ENCODE results near the gene SECTM1. TPM values are rescaled to one million over a fixed set of nuclear protein-coding genes. Genes with fewer than 3 reads are reported as not detected.

Gene SECTM1
- total RNA-seq, 1 donor from 2014 or later = 0.27 TPM

GRCh38 chr17:82375359-82376041 is 41.9 kb upstream of the SECTM1 start:
- TF ChIP-seq EZH2 (IDR thresholded peaks at IDR 0.05; ENCODE audit: insufficient read depth, low read length) (peak; percentile 4), CTCF (IDR thresholded peaks at IDR 0.05; ENCODE audit: insufficient read depth, low read depth, low read length) (no peak)
- peaks cover 41% of the 10 kb centered on the region for H3K27me3 Mint-ChIP-seq (ENCODE audit: low read depth, unreplicated experiment)
- H3K9ac ChIP-seq (ENCODE audit: low read length) = no peak overlapping the region
- no peak overlapping the region for H3K4me2 ChIP-seq (ENCODE audit: low read length)
- H3K36me3 ChIP-seq (ENCODE audit: insufficient read depth, low read length) = no peaks in the 10 kb centered on the region
- H3K27ac ChIP-seq (ENCODE audit: low read depth, low read length) = no peak overlapping the region
- H3K4me3 ChIP-seq (ENCODE audit: insufficient read depth, low read depth, low read length) = no peak overlapping the region
- FAIRE-seq (no peak), DNase-seq (ENCODE audit: low read depth) (no peak)
- no peaks in the 10 kb centered on the region for H3K4me1 Mint-ChIP-seq (ENCODE audit: low read depth, unreplicated experiment)
- no peak overlapping the region for H3K27ac Mint-ChIP-seq (ENCODE audit: unreplicated experiment)
- H3K9me3 ChIP-seq (ENCODE audit: insufficient read depth, low read depth, low read length) = no peaks in the 10 kb centered on the region
- H3K9me3 Mint-ChIP-seq (ENCODE audit: unreplicated experiment) = no peaks in the 10 kb centered on the region
- no peaks in the 10 kb centered on the region for H3K79me2 ChIP-seq (ENCODE audit: insufficient read depth, low read length)
- H3K4me3 Mint-ChIP-seq (ENCODE audit: unreplicated experiment) = no peak overlapping the region
- H3K36me3 Mint-ChIP-seq (ENCODE audit: low read depth, unreplicated experiment) = no peaks in the 10 kb centered on the region
- peaks cover 39% of the 10 kb centered on the region for H3K27me3 ChIP-seq (ENCODE audit: insufficient read depth, low read length)
- H3K4me1 ChIP-seq (ENCODE audit: insufficient read depth, low read length) = no peaks in the 10 kb centered on the region
- H4K20me1 ChIP-seq (ENCODE audit: insufficient read depth, low read length) = no peaks in the 10 kb centered on the region
- H2AFZ ChIP-seq (ENCODE audit: low read depth, low read length) = no peak overlapping the region

- H3K36me3 Mint-ChIP-seq (ENCODE audit: low read depth, unreplicated experiment) = no peaks in the 10 kb centered on the region
- Histone ChIP-seq H3K9me3 (ENCODE audit: insufficient read depth, low read depth, low read length) (no peaks in the 10 kb centered on the region), H3K4me3 (ENCODE audit: insufficient read depth, low read depth, low read length) (no peak overlapping the region), H3K4me1 (ENCODE audit: insufficient read depth, low read length) (no peaks in the 10 kb centered on the region), H3K27ac (ENCODE audit: low read depth, low read length) (no peak overlapping the region), H3K79me2 (ENCODE audit: insufficient read depth, low read length) (no peaks in the 10 kb centered on the region), H4K20me1 (ENCODE audit: insufficient read depth, low read length) (no peaks in the 10 kb centered on the region), H2AFZ (ENCODE audit: low read depth, low read length) (no peak overlapping the region), H3K36me3 (ENCODE audit: insufficient read depth, low read length) (no peaks in the 10 kb centered on the region), H3K4me2 (ENCODE audit: low read length) (no peak overlapping the region), H3K27me3 (ENCODE audit: insufficient read depth, low read length) (peaks cover 44% of the 10 kb centered on the region), H3K9ac (ENCODE audit: low read length) (no peak overlapping the region)
- FAIRE-seq = no peak
- no peak overlapping the region for H3K4me3 Mint-ChIP-seq (ENCODE audit: unreplicated experiment)
- H3K27ac Mint-ChIP-seq (ENCODE audit: unreplicated experiment) = no peak overlapping the region
- no peaks in the 10 kb centered on the region for H3K4me1 Mint-ChIP-seq (ENCODE audit: low read depth, unreplicated experiment)
- DNase-seq (ENCODE audit: low read depth) = no peak
- H3K9me3 Mint-ChIP-seq (ENCODE audit: unreplicated experiment) = no peaks in the 10 kb centered on the region
- peak; percentile 62 for TF ChIP-seq EZH2 (IDR thresholded peaks at IDR 0.05; ENCODE audit: insufficient read depth, low read length)
- no peak for TF ChIP-seq CTCF (IDR thresholded peaks at IDR 0.05; ENCODE audit: insufficient read depth, low read depth, low read length)
- peaks cover 41% of the 10 kb centered on the region for H3K27me3 Mint-ChIP-seq (ENCODE audit: low read depth, unreplicated experiment)
These were observed 41.2 kb upstream of the SECTM1 start for GRCh38 chr17:82374626-82375331.
